ENCODE results near the gene SULT1C3. TPM values are rescaled to one million over a fixed set of nuclear protein-coding genes. Genes with fewer than 3 reads are reported as not detected.

SULT1C3 gene
- total and polyA plus RNA-seq, 2 of the 8 experiments (the other 6 are each of a cell fraction or from before 2014, with no cell fraction given) = not detected

GRCh38 chr2:108260773-108261172 is 21.0 kb downstream of the SULT1C3 start:
- POLR2A ChIA-PET (ENCODE audit: partially characterized antibody) = no interaction called here
- DNase-seq (ENCODE audit: low read depth in 1 of 2, low spot score in 2 of 2) = no peak
- 95% methylated on average over 1 of the region's 1 CpG; no CpG with 5 or more reads in 1 of the 2 experiments for WGBS, 2 experiments (ENCODE audit: extremely low coverage in 1 of 2, insufficient coverage in 1 of 2, insufficient read length in 1 of 2, insufficient replicate concordance in 2 of 2, low coverage in 1 of 2, low lambda C conversion rate in 2 of 2, missing lambda C conversion rate in 1 of 2)

More at GRCh38 chr2:108260773-108261172, 21.0 kb downstream of the SULT1C3 start:
- CTCF ChIA-PET (ENCODE audit: partially characterized antibody) = no interaction called here
- no peak for FAIRE-seq
- H2BK12ac ChIP-seq (ENCODE audit: low read depth, low read length) = no peak overlapping the region
- H2BK120ac ChIP-seq (replicated peaks; ENCODE audit: low read depth, low read length) = no peak overlapping the region
- no peak overlapping the region for H3K27ac ChIP-seq (ENCODE audit: low read depth, low read length)
- no peaks in the 10 kb centered on the region for H4K20me1 ChIP-seq (replicated peaks in 1 of 2; ENCODE audit: control insufficient read depth in 1 of 2, insufficient read depth in 2 of 2, low read length in 2 of 2)
- H3K9me3 ChIP-seq (ENCODE audit: insufficient read depth in 2 of 2, low read depth in 1 of 2, low read length in 1 of 2) = peaks cover 0 to 10% of the 10 kb centered on the region in 2 experiments; a peak in 2 of 4 replicates
- H2BK5ac ChIP-seq (ENCODE audit: low read depth, low read length) = no peak overlapping the region
- no peaks in the 10 kb centered on the region for H3K27me3 ChIP-seq (replicated peaks in 1 of 4; ENCODE audit: control insufficient read depth in 3 of 4, extremely low read depth in 1 of 4, insufficient read depth in 3 of 4, low read length in 3 of 4)
- H3K79me1 ChIP-seq (ENCODE audit: low read depth, low read length) = no peaks in the 10 kb centered on the region
- no peak overlapping the region for H3K9ac ChIP-seq (replicated peaks in 1 of 4; ENCODE audit: extremely low read depth in 1 of 4, low read depth in 3 of 4, low read length in 3 of 4)
- no peaks in the 10 kb centered on the region for H3K23me2 ChIP-seq (ENCODE audit: low read depth, low read length)
- no peak overlapping the region for H2AK5ac ChIP-seq (ENCODE audit: low read depth, low read length)
- H4K91ac ChIP-seq (replicated peaks; ENCODE audit: insufficient read length, low read length) = no peak overlapping the region
- no peak overlapping the region for H3K4ac ChIP-seq (replicated peaks; ENCODE audit: insufficient read length, low read depth, low read length)
- no peak overlapping the region for H2AFZ ChIP-seq (ENCODE audit: low read length)
- no peaks in the 10 kb centered on the region for H3K4me1 ChIP-seq (replicated peaks in 1 of 4; ENCODE audit: control insufficient read depth in 3 of 4, insufficient read depth in 4 of 4, low read length in 3 of 4)
- no peak overlapping the region for H3K56ac ChIP-seq (replicated peaks; ENCODE audit: insufficient read length, low read depth, low read length)
- no peaks in the 10 kb centered on the region for H3K36me3 ChIP-seq (ENCODE audit: control insufficient read depth in 2 of 4, insufficient read depth in 4 of 4, low read length in 3 of 4)
- H3K23ac ChIP-seq (ENCODE audit: insufficient read length) = no peak overlapping the region
- no peak overlapping the region for H4K8ac ChIP-seq (ENCODE audit: extremely low read depth, insufficient read depth, low read length)
- no peak overlapping the region for H2BK15ac ChIP-seq (ENCODE audit: low read length)
- no peak overlapping the region for H3K4me3 ChIP-seq (ENCODE audit: extremely low read depth in 1 of 4, insufficient read depth in 2 of 4, low read depth in 3 of 4, low read length in 4 of 4)
- no peak overlapping the region for H2BK20ac ChIP-seq (ENCODE audit: low read length)
- no peak overlapping the region for H4K5ac ChIP-seq (ENCODE audit: insufficient read length, low read depth, low read length)
- H3K4me2 ChIP-seq (ENCODE audit: insufficient read depth in 1 of 2, low read depth in 2 of 2, low read length in 2 of 2) = no peak overlapping the region
- TF ChIP-seq CBX8 (IDR thresholded peaks at IDR 0.05; ENCODE audit: borderline replicate concordance, low read depth, low read length) (no peak), SIN3A (conservative IDR thresholded peaks at IDR 0.05 in 1 of 2, IDR thresholded peaks at IDR 0.05 in 1 of 2; ENCODE audit: low read depth in 1 of 2, low read length in 2 of 2) (no peak), KDM5A (IDR thresholded peaks at IDR 0.05; ENCODE audit: low read length) (no peak), SRF (IDR thresholded peaks at IDR 0.05; ENCODE audit: low read depth, low read length) (no peak), TAF1 (IDR thresholded peaks at IDR 0.05; ENCODE audit: low read depth, low read length) (no peak)
- no peak overlapping the region for H3K18ac ChIP-seq (ENCODE audit: extremely low read depth, low read length)
- no peaks in the 10 kb centered on the region for H3K79me2 ChIP-seq (ENCODE audit: control insufficient read depth in 1 of 2, insufficient read depth in 2 of 2, low read length in 2 of 2)
- no peak overlapping the region for H3K14ac ChIP-seq (ENCODE audit: insufficient read length)

All from H1 (cell line).